Left colon (tissue), 2 donors: ENCODE measurements around the gene GNG8. TPM values are rescaled to one million over a fixed set of nuclear protein-coding genes. Genes with fewer than 3 reads are reported as not detected.

ENCODE experiments used
- ATAC-seq: fragments of 200-7000 bp; cut with Tn5 transposase; one replicate; pipeline ENCODE4 v1.9.1; 2020; ENCODE audit warnings: mild to moderate bottlenecking, moderate library complexity
- DNase-seq, 2 donors: peaks; one replicate each; pipeline ENCODE4 v3.0.0-alpha.2; 2020
- intact Hi-C, 2 donors: fragments of 100-400 bp; cut with DNase I in 1 of 2; cut with micrococcal nuclease in 1 of 2; formaldehyde crosslinking; loops; one replicate each; pipeline versions ENCODE4 v1.11.2 to v1.14.0; 2022; cut with DNase I, micrococcal nuclease
- long read RNA-seq: library from polyadenylated mRNA; unstranded; transcript quantifications from one replicate; pipeline ENCODE4 v2.0.0, GENCODE V29; 2021
- total RNA-seq, 2 donors: library from RNA; stranded (reverse); fragmentation: NEBNext Ultra II Directional; extraction: Animal tissue kit (Norgen Biotek cat#: 25700); gene quantifications; one replicate each; pipeline ENCODE4 v1.2.1, GENCODE V29; 2021
- donor health status: DM: no; HTN: no; CAD: no.
- donor health status: DM: yes; HTN: yes; CAD: no.

The GNG8 gene
- not detected for total RNA-seq
- long read RNA-seq, result 0 reads

- intact Hi-C loops, result no loop called here
- DNase-seq, result no peak
- no peak for ATAC-seq
Observed at GRCh38 chr19:46635920-46636761, at the start of gene GNG8. Gene GNG8, minus strand, starts transcription at chr19:46636202. Its CDS starts 1,520 bp downstream, at chr19:46634682.

GRCh38 chr19:46685189-46685588, 49.2 kb upstream of the GNG8 start:
- intact Hi-C loops, result no loop called here
- ATAC-seq (no peak), DNase-seq (no peak)

- ATAC-seq, result peak; percentile 75
- intact Hi-C loops, result no loop called here
- DNase-seq, result peak; percentile 40
Observed at GRCh38 chr19:46678110-46678732, 42.2 kb upstream of the GNG8 start.

- intact Hi-C loops, result no loop called here
- DNase-seq (no peak), ATAC-seq (peak; percentile 35)
Observed at GRCh38 chr19:46674416-46675178, 38.6 kb upstream of the GNG8 start.

- intact Hi-C loops, result no loop called here
- DNase-seq (no peak), ATAC-seq (no peak)
Observed at GRCh38 chr19:46670813-46671212, 34.8 kb upstream of the GNG8 start.

- DNase-seq, result no peak
- ATAC-seq, result no peak
- intact Hi-C loops, result loop anchor here in 1 of 2 donors (10.0 kb wide), 1 partner anchor 54 kb away; no protein-coding TSS in a partner anchor
Observed at GRCh38 chr19:46668662-46669061, 32.7 kb upstream of the GNG8 start.

GRCh38 chr19:46665072-46665471, 29.1 kb upstream of the GNG8 start:
- intact Hi-C loops, result loop anchor here in 1 of 2 donors (10.0 kb wide), 1 partner anchor 50 kb away; no protein-coding TSS in a partner anchor

GRCh38 chr19:46661735-46662592, 26.0 kb upstream of the GNG8 start:
- peak; percentile 74 for ATAC-seq
- intact Hi-C loops, result loop anchor here (5.0 to 10.0 kb wide), 2 partner anchors 45 to 47 kb away; no protein-coding TSS in a partner anchor
- DNase-seq, result peak; percentile 80

More at GRCh38 chr19:46665072-46665471, 29.1 kb upstream of the GNG8 start:
- ATAC-seq, result no peak
- no peak for DNase-seq

- peak; percentile 100 for DNase-seq
- intact Hi-C loops, result loop anchor here (5.0 to 10.0 kb wide), 2 partner anchors 44 to 46 kb away; no protein-coding TSS in a partner anchor
- peak; percentile 92 for ATAC-seq
Observed at GRCh38 chr19:46661020-46661731, 25.2 kb upstream of the GNG8 start, which contains the start of gene DACT3. Gene DACT3, minus strand, starts transcription at chr19:46661182. Its CDS starts 118 bp downstream, at chr19:46661064.

GRCh38 chr19:46660551-46661019, 24.6 kb upstream of the GNG8 start:
- no peak for DNase-seq
- ATAC-seq, result no peak
- intact Hi-C loops, result loop anchor here (5.0 to 10.0 kb wide), 2 partner anchors 43 to 46 kb away; no protein-coding TSS in a partner anchor

- ATAC-seq (no peak), DNase-seq (peak; percentile 35 to 48)
- intact Hi-C loops, result loop anchor here (5.0 to 10.0 kb wide), 2 partner anchors 43 to 45 kb away; no protein-coding TSS in a partner anchor
Observed at GRCh38 chr19:46660008-46660517, 24.1 kb upstream of the GNG8 start.

- intact Hi-C loops, result loop anchor here (5.0 to 10.0 kb wide), 2 partner anchors 42 to 45 kb away; no protein-coding TSS in a partner anchor
Observed at GRCh38 chr19:46659151-46660007, 23.4 kb upstream of the GNG8 start.

GRCh38 chr19:46656541-46656940, 20.5 kb upstream of the GNG8 start:
- ATAC-seq, result no peak
- intact Hi-C loops, result no loop called here
- no peak for DNase-seq

More at GRCh38 chr19:46659151-46660007, 23.4 kb upstream of the GNG8 start:
- DNase-seq, result peak; percentile 44 to 54
- no peak for ATAC-seq

GRCh38 chr19:46654621-46655152, 18.7 kb upstream of the GNG8 start:
- DNase-seq (peak in 1 of 2 donors; percentile 56), ATAC-seq (no peak)
- intact Hi-C loops, result no loop called here

- ATAC-seq, result no peak
- intact Hi-C loops, result no loop called here
- DNase-seq, result no peak
Observed at GRCh38 chr19:46650445-46650844, 14.4 kb upstream of the GNG8 start.
